A673 (cell line): ENCODE measurements around the gene PPM1N. TPM values are rescaled to one million over a fixed set of nuclear protein-coding genes. Genes with fewer than 3 reads are reported as not detected.

Experiments
- BruUV-seq: library from RNA; stranded (reverse); fragments of 400-500 nt; replicated peaks from 2 replicates; lab custom pipeline; 2021; lab: Mats Ljungman, UMichigan
- CTCF ChIA-PET: fragments of 300-600 bp; sonication (Branson Sonifier 250); formaldehyde crosslinking; loops from one replicate; lab custom pipeline; 2022; ENCODE audit warnings: antibody characterized with exemption; lab: Charles Lee
- POLR2A ChIA-PET: fragments of 300-600 bp; sonication (Branson Sonifier 250); formaldehyde crosslinking; loops from one replicate; lab custom pipeline; 2022; ENCODE audit warnings: antibody characterized with exemption; ENCODE audit not compliant: low non-redundant PET; lab: Charles Lee
- DNase-seq: peaks from one replicate; pipeline ENCODE4 v3.0.0-alpha.2; 2015; ENCODE audit warnings: low spot score
- H3K27ac ChIP-seq: fragments of 200-600 bp; sonication (generic); 2 replicates; pipeline ENCODE4 v1.5.1; 2016; ENCODE audit warnings: mixed run types, low read depth, mild to moderate bottlenecking, mixed read lengths, antibody characterized with exemption, low read length; ENCODE audit not compliant: poor library complexity, severe bottlenecking
- H3K27me3 ChIP-seq: fragments of 200-600 bp; sonication (generic); replicated peaks from 2 replicates; pipeline ENCODE4 v1.6.1; 2017; ENCODE audit warnings: mixed run types, low read depth, mild to moderate bottlenecking, mixed read lengths, antibody characterized with exemption, low read length; ENCODE audit not compliant: insufficient read depth, poor library complexity
- H3K36me3 ChIP-seq: fragments of 200-600 bp; sonication (generic); 2 replicates; pipeline ENCODE4 v1.6.1; 2016; ENCODE audit warnings: mixed run types, mild to moderate bottlenecking, mixed read lengths, antibody characterized with exemption, low read length; ENCODE audit not compliant: insufficient read depth, poor library complexity, severe bottlenecking
- H3K4me1 ChIP-seq: fragments of 200-600 bp; sonication (generic); 2 replicates; pipeline ENCODE4 v1.6.1; 2017; ENCODE audit warnings: mixed run types, mild to moderate bottlenecking, mixed read lengths, antibody characterized with exemption, low read length; ENCODE audit not compliant: insufficient read depth, poor library complexity, severe bottlenecking
- H3K4me3 ChIP-seq: fragments of 200-600 bp; sonication (generic); 2 replicates; pipeline ENCODE4 v1.5.1; 2016; ENCODE audit warnings: low read depth, mixed run types, mild to moderate bottlenecking, mixed read lengths, low read length; ENCODE audit not compliant: poor library complexity, severe bottlenecking
- H3K9me3 ChIP-seq: fragments of 200-600 bp; sonication (generic); 2 replicates; pipeline ENCODE4 v1.6.1; 2016; ENCODE audit warnings: mixed run types, low read depth, mild to moderate bottlenecking, mixed read lengths, antibody characterized with exemption, low read length; ENCODE audit not compliant: poor library complexity, severe bottlenecking
- CTCF ChIP-seq: fragments of 300-800, 200-600 bp; sonication (generic); conservative IDR thresholded peaks from 2 replicates; pipeline ENCODE4 v1.5.1; 2017; ENCODE audit warnings: low read depth, mild to moderate bottlenecking, antibody characterized with exemption, low read length, moderate library complexity, mixed read lengths
- EZH2 ChIP-seq: fragments of 200-600 bp; sonication (generic); IDR thresholded peaks from 2 replicates; pipeline ENCODE4 v1.6.1; 2017; ENCODE audit warnings: borderline replicate concordance, low read depth, mild to moderate bottlenecking, mixed read lengths, antibody characterized with exemption, low read length; ENCODE audit not compliant: poor library complexity, severe bottlenecking
- intact Hi-C: fragments of 100-400 bp; cut with micrococcal nuclease; formaldehyde crosslinking; loops from one replicate; pipeline ENCODE4 v1.10.0; 2022; ENCODE audit not compliant: unreplicated experiment
- total RNA-seq: library from RNA; stranded (reverse); gene quantifications from 2 replicates; pipeline ENCODE4 v1.2.3, GENCODE V29; 2021

The PPM1N gene
- total RNA-seq, 1 experiment from 2014 or later: 0.80 TPM

- TF ChIP-seq EZH2: no peak
- TF ChIP-seq CTCF: no peak
- CTCF ChIA-PET: interaction anchor here (0.6 to 0.7 kb wide), 3 partner anchors 12 to 259 kb away, joined by 3 to 20 read pairs (median 3); no protein-coding TSS in a partner anchor
- intact Hi-C loops: loop anchor here (5.0 kb wide), 1 partner anchor 134 kb away; no protein-coding TSS in a partner anchor
- H3K4me3 ChIP-seq: peak overlapping the region; percentile 93
- no peaks in the 10 kb centered on the region for H3K36me3 ChIP-seq
- peak overlapping the region; percentile 83 for H3K27ac ChIP-seq
- H3K27me3 ChIP-seq: no peaks in the 10 kb centered on the region
- no peaks in the 10 kb centered on the region for H3K9me3 ChIP-seq
- peaks cover 10% of the 10 kb centered on the region for H3K4me1 ChIP-seq
- POLR2A ChIA-PET: no interaction called here
- DNase-seq: peak; percentile 48
- no TSS peak for BruUV-seq
Observed at GRCh38 chr19:45507872-45508416, 9.7 kb downstream of the PPM1N start.

GRCh38 chr19:45508417-45508860 lies 10.2 kb downstream of the PPM1N start:
- Histone ChIP-seq H3K4me1 (peaks cover 10% of the 10 kb centered on the region), H3K27me3 (no peaks in the 10 kb centered on the region), H3K36me3 (no peaks in the 10 kb centered on the region), H3K27ac (peak overlapping the region; percentile 83), H3K4me3 (peak overlapping the region; percentile 93), H3K9me3 (no peaks in the 10 kb centered on the region)
- ChIA-PET CTCF (interaction anchor here (0.6 kb wide), 1 partner anchor 50 kb away, joined by 3 read pairs; no protein-coding TSS in a partner anchor), POLR2A (no interaction called here)
- peak; percentile 40 for DNase-seq
- TF ChIP-seq EZH2 (no peak), CTCF (no peak)
- intact Hi-C loops: loop anchor here (5.0 kb wide), 1 partner anchor 134 kb away; no protein-coding TSS in a partner anchor
- no TSS peak for BruUV-seq

GRCh38 chr19:45508861-45509691 lies 10.8 kb downstream of the PPM1N start:
- intact Hi-C loops: loop anchor here (5.0 kb wide), 1 partner anchor 133 kb away; no protein-coding TSS in a partner anchor
- no peaks in the 10 kb centered on the region for H3K36me3 ChIP-seq
- ChIA-PET CTCF (no interaction called here), POLR2A (no interaction called here)
- no peaks in the 10 kb centered on the region for H3K9me3 ChIP-seq
- DNase-seq: peak; percentile 77
- peak overlapping the region; percentile 93 for H3K4me3 ChIP-seq
- no TSS peak for BruUV-seq
- H3K27ac ChIP-seq: peak overlapping the region; percentile 83
- peaks cover 10% of the 10 kb centered on the region for H3K4me1 ChIP-seq
- TF ChIP-seq EZH2 (no peak), CTCF (no peak)
- H3K27me3 ChIP-seq: no peaks in the 10 kb centered on the region
